SH-SY5Y (cell line): ENCODE data around the gene DLEC1.

Experiments used
- GATA2 ChIP-seq: IDR thresholded peaks from 2 replicates; pipeline ENCODE4 v1.6.1; 2011; ENCODE audit warnings: mild to moderate bottlenecking, low read depth, low read length
- GATA3 ChIP-seq: IDR thresholded peaks from 2 replicates; pipeline ENCODE4 v1.6.1; 2011; ENCODE audit warnings: low read depth, mild to moderate bottlenecking, low read length, moderate library complexity

The DLEC1 gene

GRCh38 chr3:38070013-38070412, 31.0 kb downstream of the DLEC1 start:
- TF ChIP-seq GATA2 (no peak), GATA3 (no peak)

- TF ChIP-seq GATA3 (no peak), GATA2 (no peak)
Measured at GRCh38 chr3:38083871-38084333, 44.9 kb downstream of the DLEC1 start.

- TF ChIP-seq GATA2 (no peak), GATA3 (no peak)
Measured at GRCh38 chr3:38084334-38085310, 45.6 kb downstream of the DLEC1 start.

- TF ChIP-seq GATA3 (no peak), GATA2 (no peak)
Measured at GRCh38 chr3:38085311-38085942, 46.4 kb downstream of the DLEC1 start.

DNA sequence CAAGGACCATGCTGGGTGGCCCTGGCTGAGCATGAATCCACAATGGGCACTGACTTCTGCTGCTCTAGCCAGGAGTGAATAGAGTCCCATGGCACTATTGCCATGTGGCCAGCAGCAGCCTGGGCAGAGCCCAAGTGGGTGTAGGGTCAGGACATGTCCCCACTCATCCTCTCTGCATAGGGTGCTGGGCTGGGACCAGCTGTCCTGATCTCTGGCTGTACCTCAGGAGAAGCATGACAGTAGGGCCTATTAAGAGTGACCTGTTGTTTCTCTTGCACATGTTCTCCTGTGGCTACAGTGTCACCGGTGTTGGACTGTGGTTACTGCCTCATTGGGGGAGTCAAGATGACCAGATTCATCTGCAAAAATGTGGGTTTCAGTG, 46.9 kb downstream of the DLEC1 start:
- no peak for TF ChIP-seq GATA3
- TF ChIP-seq GATA2: no peak

DNA sequence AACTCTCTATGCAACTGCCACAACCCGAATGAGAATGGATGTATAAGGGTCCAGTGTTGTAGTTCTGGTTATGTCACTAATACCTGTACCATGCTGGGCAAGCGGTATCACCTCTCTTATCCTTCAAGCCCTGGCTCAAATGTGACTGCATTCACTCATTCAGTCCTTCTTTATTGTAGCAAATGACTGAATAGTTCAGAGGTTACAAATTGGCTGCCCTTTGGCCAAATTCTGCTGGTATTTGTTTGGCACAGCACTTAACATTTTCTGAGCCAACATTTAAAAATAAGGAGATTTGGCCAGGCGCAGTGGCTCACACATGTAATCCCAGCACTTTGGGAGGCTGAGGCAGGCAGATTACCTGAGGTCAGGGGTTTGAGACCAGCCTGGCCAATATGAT, 47.5 kb downstream of the DLEC1 start:
- TF ChIP-seq GATA2 (no peak), GATA3 (no peak)

GRCh38 chr3:38088126-38089078, 49.4 kb downstream of the DLEC1 start:
- TF ChIP-seq GATA3 (no peak), GATA2 (no peak)

- TF ChIP-seq GATA2 (no peak), GATA3 (no peak)
Measured at GRCh38 chr3:38089163-38089562, 50.2 kb downstream of the DLEC1 start.

DNA sequence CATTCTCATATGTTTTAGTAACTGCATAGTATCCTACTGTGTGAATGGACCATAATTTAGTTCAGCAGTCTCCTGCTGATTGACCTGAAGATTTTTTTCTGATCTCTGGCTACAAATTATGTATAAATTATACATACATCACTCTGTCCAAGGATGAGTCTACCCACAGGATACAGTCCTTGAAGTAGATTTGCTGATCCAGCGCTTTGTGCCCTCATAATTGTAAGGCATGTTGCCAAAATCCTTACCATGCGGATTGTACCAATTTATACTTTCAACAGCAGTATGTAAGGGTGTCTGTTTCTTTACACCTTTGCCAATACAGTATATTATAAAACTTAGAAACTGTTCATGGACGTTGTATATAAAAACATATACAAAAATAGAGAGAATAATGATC, 51.4 kb downstream of the DLEC1 start:
- TF ChIP-seq GATA3 (no peak), GATA2 (no peak)

GRCh38 chr3:38094999-38095398, 56.0 kb downstream of the DLEC1 start:
- TF ChIP-seq GATA3 (no peak), GATA2 (no peak)

- TF ChIP-seq GATA3 (no peak), GATA2 (no peak)
Measured at GRCh38 chr3:38095669-38096483, 56.9 kb downstream of the DLEC1 start.

DNA sequence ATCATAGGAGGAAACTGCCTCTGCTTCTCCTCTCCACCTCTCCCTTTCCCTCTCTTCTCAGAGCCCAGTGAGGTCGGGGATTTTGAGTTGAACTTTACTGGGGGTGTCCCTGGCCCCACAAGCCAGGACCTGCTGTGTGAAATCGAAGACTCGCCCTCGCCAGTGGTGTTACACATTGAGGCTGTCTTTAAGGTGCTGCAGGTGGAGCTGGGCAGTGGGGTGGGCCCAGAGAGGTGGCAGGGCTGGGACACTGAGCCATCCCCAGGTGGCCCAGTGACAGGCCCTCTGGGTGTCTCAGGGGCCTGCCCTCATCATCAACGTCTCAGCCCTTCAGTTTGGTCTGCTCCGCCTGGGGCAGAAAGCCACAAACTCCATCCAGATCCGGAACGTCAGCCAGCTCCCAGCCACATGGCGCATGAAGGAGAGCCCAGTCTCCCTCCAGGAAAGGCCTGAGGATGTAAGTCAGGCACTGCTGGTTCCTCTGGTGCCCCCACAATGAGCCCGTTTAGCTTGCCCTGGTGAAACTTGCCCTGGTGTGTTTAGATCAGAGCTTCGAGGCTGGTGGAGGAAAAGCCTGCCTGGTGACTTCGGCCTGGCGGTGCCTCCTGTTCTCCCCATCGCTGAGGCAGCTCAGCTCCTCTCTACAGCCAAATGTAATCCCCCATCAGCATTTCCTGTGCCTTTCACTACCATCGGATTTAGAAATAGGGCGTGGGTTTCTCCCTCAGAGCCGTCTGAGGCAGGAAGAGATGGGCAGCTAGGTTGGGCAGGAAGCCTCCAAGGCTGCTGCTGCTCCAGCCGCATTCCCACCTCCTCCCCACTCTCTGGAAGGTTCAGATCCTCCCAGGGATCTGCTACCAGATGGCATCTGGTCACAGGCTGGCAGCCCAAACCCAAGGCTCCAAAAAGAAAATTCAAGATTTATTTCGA, 58.7 kb downstream of the DLEC1 start:
- TF ChIP-seq GATA3: no peak
- TF ChIP-seq GATA2: no peak

GRCh38 chr3:38098376-38098723, 59.3 kb downstream of the DLEC1 start:
- TF ChIP-seq GATA2 (no peak), GATA3 (no peak)
